ENCODE data around the gene ARMC2. TPM values are rescaled to one million over a fixed set of nuclear protein-coding genes. Genes with fewer than 3 reads are reported as not detected.

The ARMC2 gene
- total and polyA plus RNA-seq, 2 donors (not counting 1 experiment from before 2014, with no cell fraction given), result 4.8 to 9.9 TPM

DNA sequence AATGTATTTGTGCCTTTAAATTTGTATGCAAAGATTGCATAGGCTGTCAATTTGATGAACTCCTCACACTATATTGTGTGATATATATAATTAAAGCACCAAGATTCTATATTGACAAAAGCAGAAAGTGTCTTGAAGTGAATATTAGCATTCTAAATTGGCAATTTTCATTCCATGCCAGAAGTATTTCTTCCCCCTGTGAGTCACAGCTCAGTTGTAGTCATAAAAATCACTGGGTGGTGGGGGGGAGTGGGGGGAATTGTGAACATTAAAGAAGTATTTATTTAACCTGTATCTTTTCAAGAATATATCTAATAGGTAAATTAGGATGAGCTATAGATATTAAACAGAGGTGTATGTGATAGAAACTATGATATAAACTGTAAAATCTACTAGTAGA, 3.1 kb upstream of the ARMC2 start:
- Mint-ChIP-seq H3K4me3 (no peak overlapping the region), H3K9me3 (ENCODE audit: insufficient read depth) (no peaks in the 10 kb centered on the region), H3K4me1 (peaks cover 20% of the 10 kb centered on the region), H3K27ac (no peak overlapping the region), H3K27me3 (peaks cover 12% of the 10 kb centered on the region)
- H3K9me3 ChIP-seq (ENCODE audit: control extremely low read depth in 1 of 3, control insufficient read depth in 2 of 3, insufficient read depth in 1 of 3, low read length in 2 of 3), result no peaks in the 10 kb centered on the region
- peaks cover 9 to 17% of the 10 kb centered on the region in 2 donors for H3K4me1 ChIP-seq (ENCODE audit: control insufficient read depth in 2 of 2, insufficient read depth in 2 of 2, low read length in 2 of 2)
- H3K4me2 ChIP-seq (replicated peaks; ENCODE audit: low read depth, low read length, poor library complexity, severe bottlenecking), result no peak overlapping the region
- H3K27ac ChIP-seq (ENCODE audit: low read length in 2 of 2), result no peak overlapping the region
- H3K9ac ChIP-seq (ENCODE audit: low read length), result no peak overlapping the region
- peaks cover 0 to 7% (median 2%) of the 10 kb centered on the region in 4 experiments for H3K27me3 ChIP-seq (replicated peaks in 1 of 4; ENCODE audit: control extremely low read depth in 1 of 4, control insufficient read depth in 3 of 4, insufficient read depth in 4 of 4, low read length in 3 of 4)
- H3K36me3 ChIP-seq (replicated peaks in 1 of 2; ENCODE audit: control extremely low read depth in 1 of 2, control insufficient read depth in 1 of 2, extremely low read depth in 1 of 2, insufficient read depth in 2 of 2, low read length in 1 of 2), result no peaks in the 10 kb centered on the region
- ATAC-seq (ENCODE audit: low read depth), result no peak
- no peak for DNase-seq
- H4K20me1 ChIP-seq (ENCODE audit: control insufficient read depth, insufficient read depth, low read length, poor library complexity, severe bottlenecking), result no peaks in the 10 kb centered on the region
- ChIA-PET CTCF (interaction anchor here (0.5 to 4.8 kb wide), 6 partner anchors 8 to 557 kb away, joined by 3 to 30 read pairs (median 9); no protein-coding TSS in a partner anchor), POLR2A (no interaction called here)
- H3K4me3 ChIP-seq (ENCODE audit: control extremely low read depth in 1 of 5, extremely low read depth in 1 of 5, insufficient read depth in 1 of 5, low read depth in 2 of 5, low read length in 4 of 5), result no peak overlapping the region
- no peaks in the 10 kb centered on the region for H3K79me2 ChIP-seq (ENCODE audit: control insufficient read depth, insufficient read depth, low read length)
- H2AFZ ChIP-seq (ENCODE audit: insufficient read depth, low read depth, low read length, poor library complexity, severe bottlenecking), result no peak overlapping the region
- intact Hi-C loops (cut with micrococcal nuclease), result no loop called here
- TF ChIP-seq, protein P1, sequence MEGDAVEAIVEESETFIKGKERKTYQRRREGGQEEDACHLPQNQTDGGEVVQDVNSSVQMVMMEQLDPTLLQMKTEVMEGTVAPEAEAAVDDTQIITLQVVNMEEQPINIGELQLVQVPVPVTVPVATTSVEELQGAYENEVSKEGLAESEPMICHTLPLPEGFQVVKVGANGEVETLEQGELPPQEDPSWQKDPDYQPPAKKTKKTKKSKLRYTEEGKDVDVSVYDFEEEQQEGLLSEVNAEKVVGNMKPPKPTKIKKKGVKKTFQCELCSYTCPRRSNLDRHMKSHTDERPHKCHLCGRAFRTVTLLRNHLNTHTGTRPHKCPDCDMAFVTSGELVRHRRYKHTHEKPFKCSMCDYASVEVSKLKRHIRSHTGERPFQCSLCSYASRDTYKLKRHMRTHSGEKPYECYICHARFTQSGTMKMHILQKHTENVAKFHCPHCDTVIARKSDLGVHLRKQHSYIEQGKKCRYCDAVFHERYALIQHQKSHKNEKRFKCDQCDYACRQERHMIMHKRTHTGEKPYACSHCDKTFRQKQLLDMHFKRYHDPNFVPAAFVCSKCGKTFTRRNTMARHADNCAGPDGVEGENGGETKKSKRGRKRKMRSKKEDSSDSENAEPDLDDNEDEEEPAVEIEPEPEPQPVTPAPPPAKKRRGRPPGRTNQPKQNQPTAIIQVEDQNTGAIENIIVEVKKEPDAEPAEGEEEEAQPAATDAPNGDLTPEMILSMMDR (IDR thresholded peaks at IDR 0.05), result no peak
- no peak for TF ChIP-seq EZH2 (IDR thresholded peaks at IDR 0.05; ENCODE audit: borderline replicate concordance, insufficient read depth, low read depth, low read length, poor library complexity, severe bottlenecking)

DNA sequence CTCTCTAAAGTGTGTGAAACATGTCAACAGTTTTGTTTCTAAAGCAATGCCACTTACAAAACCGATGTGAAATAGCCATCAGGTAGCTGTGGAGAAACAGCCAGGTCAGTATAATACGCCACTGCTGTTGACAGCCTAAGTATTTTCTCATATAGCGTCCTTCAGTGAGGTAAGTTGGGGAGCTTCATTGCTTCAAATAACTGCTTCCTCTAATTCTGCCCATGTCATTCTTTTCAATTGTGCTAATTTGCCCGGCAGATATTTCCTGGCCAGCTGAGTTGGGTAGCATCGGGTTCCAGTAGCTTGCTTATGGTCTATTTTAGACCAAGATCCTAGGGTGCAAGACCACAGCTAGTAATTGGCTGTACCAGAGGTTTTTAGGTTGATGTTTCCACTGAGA, 2.1 kb upstream of the ARMC2 start:
- Mint-ChIP-seq H3K9me3 (ENCODE audit: insufficient read depth) (no peaks in the 10 kb centered on the region), H3K27ac (no peak overlapping the region), H3K4me1 (peaks cover 20% of the 10 kb centered on the region), H3K4me3 (no peak overlapping the region), H3K27me3 (peaks cover 11% of the 10 kb centered on the region)
- no peak for TF ChIP-seq EZH2 (IDR thresholded peaks at IDR 0.05; ENCODE audit: borderline replicate concordance, insufficient read depth, low read depth, low read length, poor library complexity, severe bottlenecking)
- TF ChIP-seq, protein P1 (IDR thresholded peaks at IDR 0.05), result no peak
- H3K36me3 ChIP-seq (replicated peaks in 1 of 2; ENCODE audit: control extremely low read depth in 1 of 2, control insufficient read depth in 1 of 2, extremely low read depth in 1 of 2, insufficient read depth in 2 of 2, low read length in 1 of 2), result no peaks in the 10 kb centered on the region
- H3K27me3 ChIP-seq (replicated peaks in 1 of 4; ENCODE audit: control extremely low read depth in 1 of 4, control insufficient read depth in 3 of 4, insufficient read depth in 4 of 4, low read length in 3 of 4), result peaks cover 0 to 3% (median 1%) of the 10 kb centered on the region in 4 experiments
- ATAC-seq (ENCODE audit: low read depth) (no peak), DNase-seq (no peak)
- CTCF ChIA-PET, result interaction anchor here (0.6 to 4.8 kb wide), 5 partner anchors 9 to 304 kb away, joined by 3 to 30 read pairs (median 15); no protein-coding TSS in a partner anchor
- H3K4me2 ChIP-seq (replicated peaks; ENCODE audit: low read depth, low read length, poor library complexity, severe bottlenecking), result no peak overlapping the region
- no peaks in the 10 kb centered on the region for H3K9me3 ChIP-seq (ENCODE audit: control extremely low read depth in 1 of 3, control insufficient read depth in 2 of 3, insufficient read depth in 1 of 3, low read length in 2 of 3)
- H3K27ac ChIP-seq (ENCODE audit: low read length in 2 of 2), result no peak overlapping the region
- no peaks in the 10 kb centered on the region for H3K79me2 ChIP-seq (ENCODE audit: control insufficient read depth, insufficient read depth, low read length)
- H3K4me1 ChIP-seq (ENCODE audit: control insufficient read depth in 2 of 2, insufficient read depth in 2 of 2, low read length in 2 of 2), result peaks cover 9 to 15% of the 10 kb centered on the region in 2 donors
- intact Hi-C loops (cut with micrococcal nuclease), result no loop called here
- H3K9ac ChIP-seq (ENCODE audit: low read length), result no peak overlapping the region
- no peak overlapping the region for H2AFZ ChIP-seq (ENCODE audit: insufficient read depth, low read depth, low read length, poor library complexity, severe bottlenecking)
- H4K20me1 ChIP-seq (ENCODE audit: control insufficient read depth, insufficient read depth, low read length, poor library complexity, severe bottlenecking), result no peaks in the 10 kb centered on the region
- H3K4me3 ChIP-seq (ENCODE audit: control extremely low read depth in 1 of 5, extremely low read depth in 1 of 5, insufficient read depth in 1 of 5, low read depth in 2 of 5, low read length in 4 of 5), result no peak overlapping the region
- POLR2A ChIA-PET, result no interaction called here
- 48% methylated on average over 3 of the region's 5 CpGs for WGBS (ENCODE audit: insufficient coverage)

Data from B cell (primary cell).